C4-2B (cell line): ENCODE measurements around the gene TMEM221.

Source experiments
- H3K27ac ChIP-seq: fragments of 450-650 bp; 2 replicates; pipeline ENCODE4 v1.5.1; 2017
- ZFX ChIP-seq: fragments of 450-650 bp; IDR thresholded peaks from 2 replicates; pipeline ENCODE4 v1.6.1; 2017
- TF ChIP-seq, protein P1 (sequence below): fragments of 450-650 bp; conservative IDR thresholded peaks from 2 replicates; pipeline ENCODE4 v1.5.1; 2017; ENCODE audit warnings: mild to moderate bottlenecking

The TMEM221 gene

DNA sequence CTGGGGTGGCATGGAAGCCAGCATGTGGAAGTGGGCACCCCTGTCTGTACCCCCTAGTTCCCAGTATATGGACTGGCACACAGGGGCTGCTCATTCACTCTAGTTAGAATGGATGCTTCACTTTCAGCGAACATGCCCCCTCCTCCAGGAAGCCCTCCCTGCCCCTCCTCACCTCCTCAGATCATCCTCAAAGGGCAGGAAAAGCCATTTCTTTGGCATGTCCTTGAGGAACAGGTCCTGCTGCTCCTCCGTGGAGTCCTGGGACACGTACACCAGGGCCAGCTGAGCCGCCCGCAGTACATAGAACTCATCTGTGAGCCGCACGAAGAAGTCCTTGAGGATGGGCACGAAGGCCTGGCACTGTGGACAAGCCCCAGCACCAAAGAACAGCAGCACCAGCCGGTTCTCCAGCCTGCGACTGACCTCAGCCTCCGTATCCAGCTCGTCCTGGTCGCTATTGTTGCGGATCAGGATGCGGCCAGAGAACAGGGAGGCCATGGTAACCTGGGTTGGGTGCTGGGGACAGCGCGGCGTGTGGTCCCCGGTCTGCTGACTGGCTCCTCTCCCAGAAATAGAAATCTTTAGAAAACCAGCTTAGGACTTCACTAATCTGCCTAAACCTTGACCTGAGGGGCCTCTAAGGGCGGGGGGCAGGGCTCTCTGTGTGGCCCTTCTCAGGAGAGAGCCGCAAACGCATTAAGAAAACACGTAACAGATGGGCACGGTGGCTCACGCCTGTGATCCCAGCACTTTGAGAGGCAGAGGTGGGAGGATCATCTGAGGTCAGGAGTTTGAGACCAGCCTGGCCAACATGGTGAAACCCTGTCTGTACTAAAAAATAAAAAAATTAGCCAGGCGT, 12.1 kb upstream of the TMEM221 start, which contains the start of gene NXNL1:
Gene NXNL1 (minus strand): TSS at position 555 of the 859 bp plus-strand sequence. CDS start 57 bp downstream, at position 498.
- no peak within 1 kb of the TSS for H3K27ac ChIP-seq
- TF ChIP-seq, protein P1, sequence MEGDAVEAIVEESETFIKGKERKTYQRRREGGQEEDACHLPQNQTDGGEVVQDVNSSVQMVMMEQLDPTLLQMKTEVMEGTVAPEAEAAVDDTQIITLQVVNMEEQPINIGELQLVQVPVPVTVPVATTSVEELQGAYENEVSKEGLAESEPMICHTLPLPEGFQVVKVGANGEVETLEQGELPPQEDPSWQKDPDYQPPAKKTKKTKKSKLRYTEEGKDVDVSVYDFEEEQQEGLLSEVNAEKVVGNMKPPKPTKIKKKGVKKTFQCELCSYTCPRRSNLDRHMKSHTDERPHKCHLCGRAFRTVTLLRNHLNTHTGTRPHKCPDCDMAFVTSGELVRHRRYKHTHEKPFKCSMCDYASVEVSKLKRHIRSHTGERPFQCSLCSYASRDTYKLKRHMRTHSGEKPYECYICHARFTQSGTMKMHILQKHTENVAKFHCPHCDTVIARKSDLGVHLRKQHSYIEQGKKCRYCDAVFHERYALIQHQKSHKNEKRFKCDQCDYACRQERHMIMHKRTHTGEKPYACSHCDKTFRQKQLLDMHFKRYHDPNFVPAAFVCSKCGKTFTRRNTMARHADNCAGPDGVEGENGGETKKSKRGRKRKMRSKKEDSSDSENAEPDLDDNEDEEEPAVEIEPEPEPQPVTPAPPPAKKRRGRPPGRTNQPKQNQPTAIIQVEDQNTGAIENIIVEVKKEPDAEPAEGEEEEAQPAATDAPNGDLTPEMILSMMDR, result no peak
- no peak for TF ChIP-seq ZFX

- no peak overlapping the region for H3K27ac ChIP-seq
Measured at GRCh38 chr19:17458970-17459369, 10.5 kb upstream of the TMEM221 start.

DNA sequence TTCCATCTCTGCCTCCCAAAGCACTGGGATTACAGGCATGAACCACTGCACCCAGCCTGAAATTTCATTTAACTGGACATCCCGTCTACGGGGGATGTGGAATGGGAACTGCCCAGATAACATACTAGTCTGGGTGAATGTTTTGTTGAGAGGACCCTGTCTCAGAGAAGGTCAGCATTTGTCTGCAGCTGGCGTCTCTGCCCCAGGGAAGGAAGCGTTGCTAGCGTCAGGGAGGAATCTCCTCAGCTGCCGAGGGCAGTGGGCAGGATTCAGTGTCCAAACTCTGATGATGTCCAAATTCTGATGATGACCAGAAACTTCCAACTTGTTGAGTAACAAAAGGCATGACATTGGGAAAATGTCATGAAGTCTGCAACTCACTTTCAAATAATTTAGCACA, 9.1 kb upstream of the TMEM221 start:
- TF ChIP-seq ZFX, result no peak
- TF ChIP-seq, protein P1, result no peak
- no peak overlapping the region for H3K27ac ChIP-seq

More at GRCh38 chr19:17458970-17459369, 10.5 kb upstream of the TMEM221 start:
- TF ChIP-seq ZFX, result no peak
- TF ChIP-seq, protein P1, result no peak

- no peak overlapping the region for H3K27ac ChIP-seq
- no peak for TF ChIP-seq ZFX
- TF ChIP-seq, protein P1, result no peak
Measured at GRCh38 chr19:17456127-17456526, 7.7 kb upstream of the TMEM221 start.

GRCh38 chr19:17455308-17456123, 7.0 kb upstream of the TMEM221 start:
- no peak overlapping the region for H3K27ac ChIP-seq
- TF ChIP-seq, protein P1, result no peak
- no peak for TF ChIP-seq ZFX

DNA sequence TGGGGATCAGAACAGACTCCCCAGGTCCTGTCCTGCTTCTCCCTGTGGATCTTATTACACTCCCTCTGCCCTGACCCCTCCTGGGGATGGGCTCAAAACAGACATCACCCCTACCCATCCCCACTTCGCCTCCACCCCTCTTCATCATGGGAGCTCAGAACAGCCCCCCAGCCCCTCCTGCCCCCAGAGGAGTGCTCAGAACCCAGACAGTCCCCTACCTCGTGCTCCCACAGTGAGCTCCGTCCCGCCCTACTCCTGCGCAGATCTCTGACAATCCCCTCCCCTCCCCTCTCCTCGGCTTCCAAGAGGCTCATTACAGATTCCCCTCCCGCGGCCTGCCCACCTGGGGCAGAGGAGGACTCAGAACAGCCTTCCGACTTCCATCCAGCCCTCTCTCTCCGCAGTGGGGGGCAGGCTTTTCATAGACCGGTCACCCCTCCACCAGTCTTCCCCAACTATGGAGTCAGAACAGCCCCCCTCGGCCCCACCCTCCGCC, 6.2 kb upstream of the TMEM221 start:
- no peak for TF ChIP-seq ZFX
- TF ChIP-seq, protein P1, result no peak
- no peak overlapping the region for H3K27ac ChIP-seq
